Kidney epithelial cell (primary cell): ENCODE results near the gene TOP1. TPM values are rescaled to one million over a fixed set of nuclear protein-coding genes. Genes with fewer than 3 reads are reported as not detected.

Experiments
- DNase-seq: peaks from one replicate; pipeline ENCODE4 v3.0.0-alpha.2; 2010; ENCODE audit warnings: low read depth
- H3K27me3 ChIP-seq: 2 replicates; pipeline ENCODE4 v1.6.0; 2011; ENCODE audit warnings: low read length; ENCODE audit not compliant: control insufficient read depth, insufficient read depth
- H3K36me3 ChIP-seq: 2 replicates; pipeline ENCODE4 v1.5.1; 2011; ENCODE audit warnings: low read length; ENCODE audit not compliant: control insufficient read depth, insufficient read depth
- H3K4me3 ChIP-seq: 2 replicates; pipeline ENCODE4 v1.5.1; 2011; ENCODE audit warnings: low read depth, mild to moderate bottlenecking, control low read depth, low read length
- total RNA-seq: library from RNA; depleted of rRNA; stranded (reverse); fragments of >200 nt; gene quantifications from 2 replicates; pipeline ENCODE4 v1.2.3, GENCODE V29; 2015
- TF ChIP-seq, protein P1 (sequence below): IDR thresholded peaks from 2 replicates; pipeline ENCODE4 v1.5.1; 2011; ENCODE audit warnings: mild to moderate bottlenecking, moderate library complexity, low read length, control low read depth, inconsistent platforms; ENCODE audit not compliant: insufficient read depth, poor library complexity, severe bottlenecking

The TOP1 gene
- total RNA-seq, 1 donor from 2014 or later: 38.0 TPM

DNA sequence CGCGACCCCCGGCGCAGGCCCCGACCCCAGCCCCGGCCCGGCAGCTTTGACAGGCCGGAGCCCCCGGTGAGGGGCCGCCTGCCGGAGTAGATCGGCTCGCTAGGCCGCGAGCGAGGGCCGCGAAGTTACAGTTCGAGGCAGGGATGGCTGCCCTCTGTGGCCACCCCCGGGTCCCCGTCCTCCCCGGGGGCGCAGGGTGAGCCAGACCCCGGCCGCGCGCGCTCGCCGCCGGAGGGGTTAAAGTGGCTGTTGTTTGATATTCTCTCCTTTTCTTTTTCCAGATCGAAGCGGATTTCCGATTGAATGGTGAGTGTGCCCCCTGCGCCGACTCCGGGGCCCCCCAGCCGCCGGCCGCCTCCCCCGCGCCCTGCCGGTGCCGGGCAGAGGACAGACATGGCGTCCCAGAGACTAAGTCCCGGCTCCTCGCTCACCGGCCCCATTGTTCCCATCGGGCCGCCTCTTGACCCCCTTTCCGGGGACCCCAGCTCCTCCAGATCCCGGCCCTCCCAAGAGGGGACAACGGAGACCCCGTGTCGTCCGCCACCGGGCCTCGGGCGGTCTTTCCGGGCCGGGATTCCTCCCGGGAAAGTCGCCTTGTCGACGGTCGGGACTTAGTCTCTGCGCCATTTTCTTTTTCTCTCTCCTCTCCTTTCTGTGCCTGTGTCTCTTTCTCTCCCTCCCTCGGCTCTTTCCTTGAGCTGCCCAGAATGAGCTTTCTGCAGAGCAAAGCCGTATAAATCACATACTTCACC, 704 bp downstream of the TOP1 start:
- no peaks in the 10 kb centered on the region for H3K36me3 ChIP-seq
- no peak for DNase-seq
- no peaks in the 10 kb centered on the region for H3K27me3 ChIP-seq
- H3K4me3 ChIP-seq: peak overlapping the region; percentile 97
- TF ChIP-seq, protein P1, sequence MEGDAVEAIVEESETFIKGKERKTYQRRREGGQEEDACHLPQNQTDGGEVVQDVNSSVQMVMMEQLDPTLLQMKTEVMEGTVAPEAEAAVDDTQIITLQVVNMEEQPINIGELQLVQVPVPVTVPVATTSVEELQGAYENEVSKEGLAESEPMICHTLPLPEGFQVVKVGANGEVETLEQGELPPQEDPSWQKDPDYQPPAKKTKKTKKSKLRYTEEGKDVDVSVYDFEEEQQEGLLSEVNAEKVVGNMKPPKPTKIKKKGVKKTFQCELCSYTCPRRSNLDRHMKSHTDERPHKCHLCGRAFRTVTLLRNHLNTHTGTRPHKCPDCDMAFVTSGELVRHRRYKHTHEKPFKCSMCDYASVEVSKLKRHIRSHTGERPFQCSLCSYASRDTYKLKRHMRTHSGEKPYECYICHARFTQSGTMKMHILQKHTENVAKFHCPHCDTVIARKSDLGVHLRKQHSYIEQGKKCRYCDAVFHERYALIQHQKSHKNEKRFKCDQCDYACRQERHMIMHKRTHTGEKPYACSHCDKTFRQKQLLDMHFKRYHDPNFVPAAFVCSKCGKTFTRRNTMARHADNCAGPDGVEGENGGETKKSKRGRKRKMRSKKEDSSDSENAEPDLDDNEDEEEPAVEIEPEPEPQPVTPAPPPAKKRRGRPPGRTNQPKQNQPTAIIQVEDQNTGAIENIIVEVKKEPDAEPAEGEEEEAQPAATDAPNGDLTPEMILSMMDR: no peak

DNA sequence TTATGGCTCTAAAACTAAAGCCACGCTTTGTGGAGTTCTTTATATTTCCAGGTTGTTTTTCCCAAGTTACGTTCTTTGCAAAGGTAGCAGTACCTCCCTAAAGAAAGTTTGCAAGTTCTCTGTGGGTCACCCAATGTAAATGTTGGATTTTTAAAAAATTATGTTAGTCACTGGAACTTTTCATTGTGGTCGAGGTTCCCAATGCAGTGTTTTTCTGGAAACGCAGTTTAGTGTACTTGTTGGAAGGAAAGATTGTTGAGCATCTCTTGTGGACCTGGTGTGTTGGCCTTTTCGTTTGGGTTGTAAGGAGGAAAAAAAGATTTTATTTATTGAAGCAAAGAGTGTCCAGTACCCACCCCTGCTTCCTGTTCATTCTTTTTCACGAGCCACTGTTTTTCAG, 1.4 kb downstream of the TOP1 start:
- peak overlapping the region; percentile 97 for H3K4me3 ChIP-seq
- H3K36me3 ChIP-seq: no peaks in the 10 kb centered on the region
- no peak for DNase-seq
- no peaks in the 10 kb centered on the region for H3K27me3 ChIP-seq
- TF ChIP-seq, protein P1: no peak

DNA sequence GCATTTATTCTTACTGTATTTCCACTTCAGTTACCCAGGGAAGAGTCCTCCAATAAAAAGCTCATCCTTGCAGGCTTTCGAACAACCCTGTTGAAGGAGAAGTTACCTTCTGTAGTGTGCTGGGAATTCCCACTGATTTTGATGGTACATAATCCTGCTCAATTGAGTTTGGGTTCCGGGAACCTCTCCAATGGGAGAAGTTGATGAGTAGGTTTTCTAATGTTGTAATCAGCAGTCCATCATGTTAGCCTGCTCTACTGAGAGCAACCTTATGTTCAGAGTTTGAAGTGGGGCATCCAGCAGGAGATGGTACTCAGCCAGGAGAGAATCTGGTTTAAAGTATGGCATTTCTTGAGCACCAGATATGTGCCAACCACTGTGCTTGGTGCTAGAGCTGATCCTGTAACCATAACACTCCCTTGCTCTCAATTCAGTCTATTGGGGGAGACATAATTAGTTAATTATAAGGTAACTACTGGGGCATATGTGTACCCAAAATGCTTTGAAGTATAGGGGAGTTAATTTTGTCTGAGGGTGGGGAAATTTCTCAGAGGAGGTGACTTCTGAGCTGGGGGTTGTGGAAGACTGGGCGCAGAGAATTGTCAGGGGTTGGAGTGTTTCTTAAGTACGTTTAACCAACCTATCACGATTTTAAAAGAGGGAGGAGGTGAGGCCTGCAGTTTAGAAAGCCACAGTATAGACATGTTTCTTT, 2.1 kb downstream of the TOP1 start:
- TF ChIP-seq, protein P1: no peak
- no peak for DNase-seq

DNA sequence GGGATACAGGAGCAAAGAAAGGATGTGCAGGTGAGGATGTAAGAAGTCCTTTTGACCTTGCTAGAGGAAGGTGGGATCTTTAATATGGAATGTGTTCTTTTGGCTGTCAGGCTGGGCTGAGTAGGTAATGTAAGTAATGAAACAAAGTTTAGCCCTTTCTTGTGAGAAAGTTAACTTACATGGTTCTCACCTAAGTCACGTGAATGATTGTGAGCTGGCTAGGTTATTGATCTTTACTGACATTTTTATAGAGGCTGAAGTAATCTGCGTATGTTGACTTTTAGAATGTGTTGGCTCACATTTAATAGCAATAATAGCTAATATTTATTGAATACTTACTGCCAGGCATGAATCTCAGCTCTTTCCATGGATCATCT, 2.6 kb downstream of the TOP1 start:
- DNase-seq: no peak

More for the DNA sequence above, 2.1 kb downstream of the TOP1 start:
- Histone ChIP-seq H3K36me3 (no peaks in the 10 kb centered on the region), H3K4me3 (peak overlapping the region; percentile 97), H3K27me3 (no peaks in the 10 kb centered on the region)

DNA sequence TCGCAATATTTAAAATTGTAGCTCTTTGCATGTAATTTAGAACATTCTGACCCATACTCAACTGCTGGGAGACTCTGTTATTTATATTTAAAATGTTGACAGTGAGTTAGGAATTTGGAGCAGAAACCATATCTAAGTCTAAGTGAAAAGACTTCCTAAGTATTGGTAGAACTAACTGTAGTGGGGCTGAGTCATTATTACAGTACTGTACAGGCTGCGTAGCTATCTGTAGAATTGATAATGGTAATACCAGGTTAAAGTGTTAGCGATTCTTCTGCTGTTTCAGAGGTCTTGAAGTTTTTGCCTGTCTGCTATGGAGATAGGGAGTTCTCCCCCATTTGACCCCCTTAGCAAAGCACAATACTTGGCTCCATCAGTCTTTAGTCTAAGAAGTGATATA, 3.6 kb downstream of the TOP1 start:
- Histone ChIP-seq H3K27me3 (no peaks in the 10 kb centered on the region), H3K36me3 (no peaks in the 10 kb centered on the region), H3K4me3 (no peak overlapping the region)
- TF ChIP-seq, protein P1: no peak
- DNase-seq: no peak

More for the DNA sequence above, 2.6 kb downstream of the TOP1 start:
- Histone ChIP-seq H3K27me3 (no peaks in the 10 kb centered on the region), H3K36me3 (no peaks in the 10 kb centered on the region), H3K4me3 (peak overlapping the region; percentile 97)
- TF ChIP-seq, protein P1: no peak
